ENCODE measurements around the gene SLC43A2.

The SLC43A2 gene

DNA sequence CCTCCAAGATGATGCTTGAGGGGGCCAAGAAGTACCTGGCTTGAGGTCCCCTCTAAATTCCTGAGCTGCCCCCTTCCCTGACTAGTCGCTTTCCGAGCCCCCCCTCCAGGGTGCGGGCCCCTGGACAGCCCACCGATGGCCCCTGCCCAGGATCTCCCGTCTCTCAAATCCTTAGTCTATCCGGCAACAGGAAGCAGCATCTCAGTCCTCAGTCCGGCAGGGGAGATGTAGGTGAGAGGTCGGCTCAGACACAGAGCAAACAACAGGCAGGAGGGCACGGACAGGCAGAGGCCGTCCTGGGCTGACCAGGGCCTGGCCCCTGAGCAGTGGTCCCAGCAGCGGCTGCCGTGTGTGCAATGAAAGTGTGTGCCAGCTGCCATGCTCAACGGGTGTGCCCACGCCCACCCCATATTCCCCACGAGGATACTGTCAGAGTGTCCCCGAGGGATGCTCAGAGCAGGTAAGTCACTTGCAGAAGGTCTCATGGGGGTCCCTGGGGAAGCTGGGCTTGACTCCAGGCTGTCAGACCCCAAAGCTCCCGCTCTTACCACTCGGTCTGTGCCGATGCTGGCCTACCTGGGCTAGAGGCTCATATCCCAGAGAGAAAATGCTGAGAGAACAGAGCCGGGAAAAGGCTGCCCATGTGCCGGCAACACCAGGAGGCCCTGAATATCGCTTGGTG is 7.2 kb downstream of the SLC43A2 start:
- no peak for DNase-seq

DNA sequence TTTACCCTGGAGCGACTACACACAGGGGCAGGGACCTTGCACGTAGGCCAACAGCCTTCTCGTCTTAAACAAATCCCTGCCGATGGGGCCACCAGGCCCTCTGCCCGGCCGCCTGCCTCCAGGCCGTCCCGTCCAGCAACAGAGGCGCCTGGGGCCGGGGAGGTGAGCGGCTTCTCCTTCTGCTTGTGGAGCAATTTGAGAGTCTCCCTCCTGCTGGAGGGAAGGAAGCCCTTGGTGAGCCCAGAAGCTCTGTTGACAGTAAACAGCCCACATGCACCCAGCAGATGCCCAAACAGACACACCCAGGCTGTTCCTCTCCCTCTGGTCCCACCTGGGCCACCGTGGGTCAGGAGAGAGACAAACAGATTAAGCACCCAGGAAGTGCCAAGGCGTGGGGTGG is 8.1 kb downstream of the SLC43A2 start:
- DNase-seq, result no peak

DNA sequence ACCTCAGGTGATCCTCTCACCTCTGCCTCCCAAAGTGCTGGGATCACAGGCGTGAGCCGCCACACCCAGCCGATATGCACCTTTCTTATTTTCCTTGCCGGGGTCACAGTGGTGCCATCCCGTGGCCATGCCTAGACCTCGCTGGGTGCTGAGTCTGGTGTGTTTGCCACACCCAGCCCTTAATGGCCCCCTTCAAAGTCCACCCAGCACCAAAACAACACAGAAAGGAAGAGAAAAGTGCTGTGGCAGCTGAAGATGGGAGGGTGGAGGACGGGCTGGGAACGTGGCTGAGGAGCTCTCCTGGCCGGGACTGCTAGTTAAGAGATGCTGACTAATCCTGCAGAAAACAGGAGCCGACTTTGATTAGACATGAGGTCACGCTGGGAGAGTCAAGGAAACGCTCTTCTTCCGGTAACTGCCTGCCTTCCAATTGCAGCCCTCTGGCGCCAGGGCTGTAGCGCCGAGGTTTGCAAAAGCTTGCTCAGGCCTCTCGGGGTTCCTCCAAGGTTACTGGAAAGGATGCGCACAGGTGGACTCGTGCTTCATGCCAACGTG is 10.9 kb downstream of the SLC43A2 start:
- DNase-seq, result no peak

DNA sequence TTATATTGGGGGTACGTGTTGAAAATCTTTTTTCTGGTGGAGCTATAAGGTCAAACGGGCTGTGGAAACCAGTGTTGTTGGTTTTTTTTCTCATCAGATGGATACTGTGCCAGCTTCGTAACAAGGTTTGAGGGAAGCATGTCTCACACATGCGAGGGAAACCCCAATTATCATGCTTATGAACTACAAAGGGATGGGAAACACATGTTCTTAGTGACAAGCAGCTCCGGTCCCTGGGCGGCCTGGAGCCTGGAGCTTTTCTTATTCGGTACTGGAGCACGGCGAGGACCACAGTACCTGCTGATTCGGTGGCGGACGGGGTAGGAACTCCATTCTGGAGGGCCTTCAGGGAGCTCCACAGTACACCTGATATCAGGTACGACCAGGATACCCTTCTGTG is 12.5 kb downstream of the SLC43A2 start:
- no peak for DNase-seq

DNA sequence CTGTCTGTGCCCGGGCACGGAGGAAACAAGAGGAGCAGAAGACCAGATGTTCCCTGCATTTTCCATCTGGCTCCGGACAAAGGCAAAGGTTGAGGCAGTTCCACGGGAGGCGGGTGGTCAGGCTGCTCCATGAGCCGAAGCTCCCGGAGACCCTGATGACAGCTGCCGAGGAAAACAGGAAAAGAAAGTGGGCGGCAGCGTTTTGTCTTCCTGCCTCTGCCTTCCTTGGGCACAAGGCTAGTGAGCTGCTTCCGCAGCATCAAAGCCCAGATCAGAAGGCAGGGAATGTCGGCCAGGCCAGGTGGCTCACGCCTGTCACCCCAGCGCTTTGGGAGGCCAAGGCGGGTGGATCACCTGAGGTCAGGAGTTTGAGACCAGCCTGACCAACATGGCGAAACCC is 16.2 kb downstream of the SLC43A2 start:
- no peak for DNase-seq

DNA sequence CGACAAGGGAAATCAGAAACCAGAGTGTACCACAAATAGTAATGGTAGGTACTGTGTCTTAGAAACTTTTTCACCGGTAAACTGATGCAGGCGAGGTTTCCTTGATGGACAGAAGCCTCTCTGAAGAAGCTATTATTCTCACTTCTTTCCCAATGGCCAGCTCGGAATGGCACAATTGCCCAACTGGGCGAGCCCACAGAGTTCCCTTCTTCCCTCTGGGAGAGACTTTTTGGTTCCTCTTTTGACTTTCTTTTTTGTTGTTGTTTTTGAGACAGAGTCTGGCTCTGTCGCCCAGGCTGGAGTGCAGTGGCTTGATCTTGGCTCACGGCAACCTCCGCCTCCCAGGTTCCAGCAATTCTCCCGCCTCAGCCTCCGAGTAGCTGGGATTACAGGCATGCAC is 16.9 kb downstream of the SLC43A2 start:
- DNase-seq, result no peak

DNA sequence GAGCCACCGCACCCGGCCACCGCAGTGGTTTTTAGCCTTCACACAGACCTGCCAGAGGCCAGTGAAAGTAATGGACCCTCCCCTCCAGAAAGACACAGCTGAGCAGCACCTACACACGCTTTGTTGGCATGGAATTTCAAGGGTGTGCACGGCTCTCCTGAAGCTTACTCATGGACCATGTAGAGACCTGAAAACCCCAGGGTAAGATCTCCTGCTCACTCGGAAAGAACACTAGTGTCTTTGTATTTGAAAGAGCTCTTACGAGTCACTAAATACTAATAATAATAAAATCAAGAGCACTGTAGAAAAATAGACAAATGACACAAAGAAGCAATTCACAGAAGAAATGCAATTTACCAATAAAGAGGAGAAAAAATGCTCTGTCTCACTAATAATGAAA is 20.0 kb downstream of the SLC43A2 start:
- DNase-seq, result no peak

DNA sequence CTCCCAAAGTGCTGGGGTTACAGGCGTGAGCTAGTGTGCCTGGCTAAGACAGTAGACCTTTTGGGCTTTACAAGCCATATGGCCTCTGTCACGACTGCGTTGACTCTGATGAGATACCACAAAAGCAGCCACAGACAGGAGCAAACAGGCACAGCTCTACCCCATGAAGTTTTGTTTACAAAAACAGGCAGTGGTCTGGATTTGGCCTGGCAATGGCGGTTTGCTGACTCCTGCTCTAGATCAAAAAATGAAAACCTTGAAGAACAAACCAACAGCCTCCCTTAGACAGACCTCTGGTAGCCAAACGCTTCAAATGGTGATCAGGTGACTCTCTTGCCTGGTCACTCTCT is 20.7 kb downstream of the SLC43A2 start:
- no peak for DNase-seq

DNA sequence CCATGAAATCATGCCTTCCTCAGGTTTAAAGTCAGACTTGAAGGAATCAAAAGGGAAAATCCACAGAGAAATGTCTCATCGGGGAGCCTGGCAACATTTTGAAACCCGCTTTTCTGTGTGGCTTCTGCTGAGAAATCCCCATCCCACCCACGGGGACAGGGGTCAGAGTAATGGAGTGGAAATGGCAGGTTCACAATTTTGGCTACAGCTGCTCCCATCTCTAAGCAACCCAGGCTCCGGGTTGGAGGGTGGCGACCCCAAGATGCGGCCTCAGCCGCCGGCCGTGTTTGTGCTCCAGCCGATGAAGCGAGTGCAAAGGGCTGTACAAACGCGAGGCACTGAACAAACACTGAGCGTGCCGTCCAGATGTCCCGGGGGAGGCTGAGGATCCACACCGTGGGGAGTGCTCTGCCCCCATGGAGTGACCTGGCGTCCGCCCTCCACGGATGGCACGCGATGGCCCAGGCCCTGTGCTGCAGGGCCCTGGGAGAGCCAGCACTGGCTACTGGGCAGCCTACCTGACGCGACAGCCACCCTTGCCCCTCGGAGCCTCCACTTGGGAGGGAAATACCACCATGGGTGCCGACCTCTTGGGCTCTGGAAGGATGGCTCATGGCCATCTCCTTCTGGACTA is 22.2 kb downstream of the SLC43A2 start:
- no peak for DNase-seq

GRCh38 chr17:1605681-1606351 is 22.8 kb downstream of the SLC43A2 start:
- DNase-seq, result no peak

DNA sequence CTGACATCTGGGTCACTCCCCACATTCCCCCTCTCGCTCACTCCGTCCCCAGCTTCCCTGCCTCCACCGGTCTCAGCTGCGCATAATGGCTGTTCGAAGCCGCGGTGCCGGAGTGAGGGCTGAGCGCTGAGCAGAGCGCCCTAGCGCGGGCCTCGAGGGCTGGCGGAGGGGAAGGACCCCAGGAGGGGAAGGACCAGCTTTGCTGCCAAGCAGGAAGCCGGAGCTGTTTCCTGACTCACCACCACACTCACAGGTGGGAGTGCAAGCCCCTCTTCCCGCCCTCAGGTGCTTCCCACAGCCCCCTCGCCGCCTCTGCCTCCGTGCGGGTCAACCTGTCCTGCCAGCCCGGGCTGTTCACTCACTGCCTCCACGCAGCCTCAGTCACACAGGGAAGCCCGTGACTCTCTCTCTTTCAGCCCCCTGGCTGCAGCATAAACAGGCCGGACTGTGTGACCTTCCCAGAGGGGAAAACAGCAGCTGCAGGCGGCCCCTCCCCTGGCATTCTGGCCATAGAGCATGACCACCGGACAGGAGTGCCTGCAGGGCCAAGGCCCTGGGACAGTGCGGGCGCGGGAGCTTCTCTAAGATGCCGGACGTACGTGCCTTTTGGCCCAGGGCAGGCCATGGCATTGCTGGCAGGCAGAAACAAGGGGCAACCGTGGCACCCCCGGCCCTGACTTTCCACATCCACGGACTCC is 23.7 kb downstream of the SLC43A2 start:
- no peak for DNase-seq

- DNase-seq, result no peak
Measured at GRCh38 chr17:1601571-1601970, 27.1 kb downstream of the SLC43A2 start.

GRCh38 chr17:1598399-1599095 is 30.1 kb downstream of the SLC43A2 start:
- no peak for DNase-seq

- DNase-seq, result no peak
Measured at GRCh38 chr17:1597861-1598342, 30.7 kb downstream of the SLC43A2 start.

GRCh38 chr17:1593630-1593931 is 35.1 kb downstream of the SLC43A2 start:
- no peak for DNase-seq

- no peak for DNase-seq
Measured at GRCh38 chr17:1592751-1593629, 35.6 kb downstream of the SLC43A2 start.

GRCh38 chr17:1591474-1592090 is 37.1 kb downstream of the SLC43A2 start:
- DNase-seq, result no peak

DNA sequence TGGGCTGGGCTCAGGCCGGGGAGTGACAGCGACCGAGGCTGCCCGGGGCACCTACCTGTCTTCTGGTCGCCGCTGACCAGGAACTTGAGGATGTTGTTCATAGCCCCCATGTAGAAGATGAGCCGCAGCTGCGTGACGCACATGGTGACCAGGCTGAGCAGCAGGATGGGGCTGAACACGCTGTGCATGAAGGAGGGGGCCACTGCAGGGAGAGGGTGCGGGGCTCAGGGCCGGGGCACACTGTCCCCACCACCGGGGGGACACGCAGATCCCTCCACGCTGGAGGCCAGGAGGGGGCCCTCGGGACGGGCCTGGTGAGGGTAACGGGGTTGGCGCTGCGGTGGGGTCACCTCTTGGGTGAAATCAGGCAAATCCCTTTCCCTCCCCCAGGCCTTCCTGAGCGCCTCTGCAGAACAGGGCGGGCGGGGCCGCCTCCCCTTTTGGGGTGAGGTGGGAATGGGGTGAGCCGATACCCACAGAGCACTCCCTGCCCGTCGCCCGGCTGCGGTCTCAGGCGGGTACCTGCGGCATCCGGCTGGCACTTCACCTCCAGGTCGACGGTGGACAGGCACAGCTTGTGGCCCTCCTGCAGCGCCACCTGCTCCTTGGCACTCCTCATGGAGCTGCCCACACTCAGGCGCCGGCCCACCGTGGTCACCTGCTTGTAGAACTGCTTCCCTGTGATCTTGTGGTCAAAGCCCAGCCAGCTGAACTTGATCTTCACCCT is 37.7 kb downstream of the SLC43A2 start:
- DNase-seq, result no peak

DNA sequence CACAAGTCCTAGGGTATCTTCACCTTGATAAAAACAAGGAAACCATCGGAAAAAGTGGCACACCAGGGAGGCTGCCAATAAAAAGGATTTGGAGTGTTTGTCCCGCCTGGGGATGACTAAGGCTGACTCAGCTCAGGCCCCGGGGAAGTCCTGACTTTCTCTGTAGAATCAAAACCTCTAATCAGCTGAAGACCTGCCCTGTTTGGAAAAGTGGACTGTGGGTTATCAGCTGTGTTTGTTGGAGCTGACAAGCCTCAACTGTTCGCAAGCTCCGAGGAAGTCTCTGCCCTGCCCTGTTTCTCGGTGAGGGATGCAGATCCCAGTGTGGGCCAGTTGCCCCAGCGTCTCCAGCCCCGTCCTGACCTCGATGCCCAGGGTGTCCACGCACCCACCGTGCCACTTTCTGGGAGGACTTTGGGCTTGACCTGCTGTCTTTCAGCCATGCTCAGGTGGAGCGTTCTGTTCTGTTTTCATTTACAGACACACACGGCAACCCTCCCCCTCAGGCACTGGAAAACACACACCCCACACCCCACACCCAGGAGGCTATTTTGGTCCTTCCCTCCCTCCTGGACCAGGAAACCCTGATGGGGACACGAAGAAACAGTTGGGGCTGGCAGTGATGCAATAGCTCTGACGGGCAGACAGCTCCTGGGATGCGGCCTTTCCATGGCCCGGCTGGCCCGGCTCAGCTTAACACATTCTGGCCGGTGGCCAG is 38.4 kb downstream of the SLC43A2 start:
- no peak for DNase-seq
